Measurements from ENCODE around the gene GET4.

DNA sequence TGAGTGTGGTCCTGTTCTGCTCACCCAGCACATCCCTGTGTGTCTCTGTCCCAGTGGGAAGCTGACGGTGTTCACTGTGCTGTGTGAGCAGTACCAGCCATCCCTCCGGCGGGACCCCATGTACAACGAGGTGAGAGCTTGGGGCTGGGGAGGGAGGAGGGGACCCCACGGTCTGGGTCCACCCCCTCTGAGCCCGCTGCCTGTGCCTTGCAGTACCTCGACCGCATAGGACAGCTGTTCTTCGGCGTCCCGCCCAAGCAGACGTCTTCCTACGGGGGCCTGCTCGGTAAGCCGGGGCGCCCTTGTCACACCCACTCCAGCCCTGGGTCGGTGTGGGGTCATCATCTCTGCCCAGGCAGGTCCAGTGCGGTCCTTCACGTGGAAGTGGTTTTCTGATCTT lies 17.3 kb downstream of the GET4 start:
- TF ChIP-seq, protein P1, sequence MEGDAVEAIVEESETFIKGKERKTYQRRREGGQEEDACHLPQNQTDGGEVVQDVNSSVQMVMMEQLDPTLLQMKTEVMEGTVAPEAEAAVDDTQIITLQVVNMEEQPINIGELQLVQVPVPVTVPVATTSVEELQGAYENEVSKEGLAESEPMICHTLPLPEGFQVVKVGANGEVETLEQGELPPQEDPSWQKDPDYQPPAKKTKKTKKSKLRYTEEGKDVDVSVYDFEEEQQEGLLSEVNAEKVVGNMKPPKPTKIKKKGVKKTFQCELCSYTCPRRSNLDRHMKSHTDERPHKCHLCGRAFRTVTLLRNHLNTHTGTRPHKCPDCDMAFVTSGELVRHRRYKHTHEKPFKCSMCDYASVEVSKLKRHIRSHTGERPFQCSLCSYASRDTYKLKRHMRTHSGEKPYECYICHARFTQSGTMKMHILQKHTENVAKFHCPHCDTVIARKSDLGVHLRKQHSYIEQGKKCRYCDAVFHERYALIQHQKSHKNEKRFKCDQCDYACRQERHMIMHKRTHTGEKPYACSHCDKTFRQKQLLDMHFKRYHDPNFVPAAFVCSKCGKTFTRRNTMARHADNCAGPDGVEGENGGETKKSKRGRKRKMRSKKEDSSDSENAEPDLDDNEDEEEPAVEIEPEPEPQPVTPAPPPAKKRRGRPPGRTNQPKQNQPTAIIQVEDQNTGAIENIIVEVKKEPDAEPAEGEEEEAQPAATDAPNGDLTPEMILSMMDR (IDR thresholded peaks at IDR 0.05): no peak
- TF ChIP-seq POLR2A (IDR thresholded peaks at IDR 0.05): no peak

Data from body of pancreas (tissue), 4 donors.